IMR-90 (cell line): ENCODE results near the gene DPF3. TPM values are rescaled to one million over a fixed set of nuclear protein-coding genes. Genes with fewer than 3 reads are reported as not detected.

Experiments
- ATAC-seq: fragments of 200-7000 bp; cut with Tn5 transposase; 2 replicates; pipeline ENCODE4 v1.9.1; 2020; ENCODE audit warnings: low read depth, mild to moderate bottlenecking, moderate library complexity
- BruUV-seq: library from RNA; stranded (reverse); fragments of 400-500 nt; replicated peaks from 2 replicates; lab custom pipeline; 2021; lab: Mats Ljungman, UMichigan
- CTCF ChIA-PET: fragments of 300-600 bp; formaldehyde crosslinking; extraction: SDS; loops from one replicate; lab custom pipeline; 2021; ENCODE audit warnings: antibody characterized with exemption; lab: Yijun Ruan, JAX
- POLR2A ChIA-PET: fragments of 300-600 bp; sonication (Branson Sonifier 250); formaldehyde crosslinking; loops from one replicate; lab custom pipeline; 2022; ENCODE audit warnings: antibody characterized with exemption; ENCODE audit not compliant: unreplicated experiment; lab: Charles Lee
- DNase-seq: peaks from one replicate; pipeline ENCODE4 v3.0.0; 2013
- H2AFZ ChIP-seq: replicated peaks from 2 replicates; pipeline ENCODE3; 2013; ENCODE audit warnings: low read length, mild to moderate bottlenecking; ENCODE audit not compliant: poor library complexity
- H2AK5ac ChIP-seq: 2 replicates; pipeline ENCODE4 v1.6.1; 2013; ENCODE audit warnings: low read depth, low read length, inconsistent platforms
- H2AK9ac ChIP-seq: replicated peaks from 2 replicates; pipeline ENCODE3; 2013; ENCODE audit warnings: mild to moderate bottlenecking, low read depth, low read length, moderate library complexity; ENCODE audit not compliant: poor library complexity
- H2BK120ac ChIP-seq: 2 replicates; pipeline ENCODE4 v1.6.1; 2013; ENCODE audit warnings: low read depth, low read length, inconsistent platforms
- H2BK15ac ChIP-seq: 3 replicates; pipeline ENCODE4 v1.6.1; 2013; ENCODE audit warnings: low read depth, low read length, inconsistent platforms
- H2BK20ac ChIP-seq: 2 replicates; pipeline ENCODE4 v1.6.1; 2013; ENCODE audit warnings: low read depth, mild to moderate bottlenecking, inconsistent platforms, low read length, moderate library complexity
- H2BK5ac ChIP-seq: 2 replicates; pipeline ENCODE4 v1.6.1; 2013; ENCODE audit warnings: mild to moderate bottlenecking, low read depth, low read length, inconsistent platforms; ENCODE audit not compliant: poor library complexity, severe bottlenecking
- H3K14ac ChIP-seq: replicated peaks from 2 replicates; pipeline ENCODE4 v1.6.1; 2013; ENCODE audit warnings: low read depth, low read length, inconsistent platforms
- H3K18ac ChIP-seq: 2 replicates; pipeline ENCODE4 v1.6.1; 2013; ENCODE audit warnings: low read depth, low read length, control low read depth
- H3K23ac ChIP-seq: 2 replicates; pipeline ENCODE4 v1.6.1; 2013; ENCODE audit warnings: low read depth, low read length, inconsistent platforms
- H3K27ac ChIP-seq: 2 replicates; pipeline ENCODE4 v1.5.1; 2013; ENCODE audit warnings: mild to moderate bottlenecking, control low read depth, low read length; ENCODE audit not compliant: insufficient read depth
- H3K27me3 ChIP-seq: 2 replicates; pipeline ENCODE4 v1.6.1; 2013; ENCODE audit warnings: low read length; ENCODE audit not compliant: control insufficient read depth, insufficient read depth
- H3K36me3 ChIP-seq: 2 replicates; pipeline ENCODE4 v1.6.1; 2013; ENCODE audit warnings: low read length, mixed read lengths; ENCODE audit not compliant: control insufficient read depth, insufficient read depth
- H3K4ac ChIP-seq: 2 replicates; pipeline ENCODE4 v1.6.1; 2013; ENCODE audit warnings: low read depth, low read length, inconsistent platforms
- H3K4me1 ChIP-seq: 2 replicates; pipeline ENCODE4 v1.6.1; 2013; ENCODE audit warnings: low read length, mixed read lengths; ENCODE audit not compliant: control insufficient read depth, insufficient read depth
- H3K4me2 ChIP-seq: 2 replicates; pipeline ENCODE4 v1.6.1; 2013; ENCODE audit warnings: low read depth, mild to moderate bottlenecking, control low read depth, low read length, moderate library complexity
- H3K4me3 ChIP-seq: 2 replicates; pipeline ENCODE4 v1.5.1; 2013; ENCODE audit warnings: low read depth, mild to moderate bottlenecking, control low read depth, low read length, moderate library complexity; ENCODE audit not compliant: insufficient read depth
- H3K56ac ChIP-seq: 2 replicates; pipeline ENCODE4 v1.6.1; 2013; ENCODE audit warnings: low read length, inconsistent platforms; ENCODE audit not compliant: insufficient read depth; ENCODE audit errors: extremely low read depth
- H3K79me1 ChIP-seq, 2 experiments: 2 replicates each; pipeline ENCODE4 v1.6.1; 2013; ENCODE audit warnings: low read length in 2 of 2, inconsistent platforms in 1 of 2, low read depth in 1 of 2
- H3K9ac ChIP-seq: 2 replicates; pipeline ENCODE4 v1.6.1; 2013; ENCODE audit warnings: low read depth, low read length, control low read depth
- H3K9me1 ChIP-seq: 2 replicates; pipeline ENCODE4 v1.6.1; 2013; ENCODE audit warnings: low read length, inconsistent platforms; ENCODE audit not compliant: insufficient read depth
- H3K9me3 ChIP-seq: 2 replicates; pipeline ENCODE4 v1.6.1; 2013; ENCODE audit warnings: low read length; ENCODE audit not compliant: control insufficient read depth, insufficient read depth
- H4K20me1 ChIP-seq: 2 replicates; pipeline ENCODE4 v1.6.1; 2013; ENCODE audit warnings: low read length, inconsistent platforms; ENCODE audit not compliant: insufficient read depth
- H4K5ac ChIP-seq: 2 replicates; pipeline ENCODE4 v1.6.1; 2013; ENCODE audit warnings: mild to moderate bottlenecking, low read depth, low read length, control low read depth
- H4K8ac ChIP-seq, 2 experiments: 2 replicates each; pipeline ENCODE4 v1.6.1; 2013; ENCODE audit warnings: low read depth in 2 of 2, low read length in 2 of 2, control low read depth in 1 of 2, inconsistent platforms in 1 of 2
- H4K91ac ChIP-seq: 2 replicates; pipeline ENCODE4 v1.6.1; 2013; ENCODE audit warnings: low read depth, low read length, inconsistent platforms; ENCODE audit not compliant: insufficient read depth
- BHLHE40 ChIP-seq: fragments of 150-350 bp; IDR thresholded peaks from 2 replicates; pipeline ENCODE4 v1.6.1; 2016; ENCODE audit warnings: mild to moderate bottlenecking, low read depth, low read length
- MAFK ChIP-seq: IDR thresholded peaks from 2 replicates; pipeline ENCODE4 v1.6.1; 2012; ENCODE audit warnings: low read depth, low read length, improper control_type of control experiment
- NFE2L2 ChIP-seq: fragments of 150-350 bp; IDR thresholded peaks from 2 replicates; pipeline ENCODE4 v1.6.1; 2016; ENCODE audit warnings: low read depth, mild to moderate bottlenecking, low read length
- SMC3 ChIP-seq: fragments of 150-350 bp; IDR thresholded peaks from 2 replicates; pipeline ENCODE4 v1.6.1; 2016; ENCODE audit warnings: low read depth, mild to moderate bottlenecking, antibody characterized with exemption, low read length, moderate library complexity
- WGBS, 2 experiments: methylation state at CpG; one replicate each; pipeline versions ENCODE4 v1.1.5 to v1.1.7; 2013; ENCODE audit warnings: missing lambda C conversion rate in 2 of 2; ENCODE audit not compliant: insufficient read length in 1 of 2; ENCODE audit errors: extremely low coverage in 2 of 2; 5-methylcytosine and 5-hydroxymethylcytosine counted together
- dilution Hi-C: fragments of 300-500 bp; cut with HindIII; formaldehyde crosslinking; loops from one replicate; pipeline ENCODE4 v1.14.3; 2018; ENCODE audit warnings: low sequenced_read_pairs; ENCODE audit not compliant: unreplicated experiment
- in situ Hi-C: fragments of 300-500 bp; cut with MboI; formaldehyde crosslinking; loops from 3 replicates; pipeline ENCODE4 v1.14.3; 2019; ENCODE audit warnings: low sequenced_read_pairs, inconsistent platforms, mixed read lengths
- intact Hi-C: fragments of 100-400 bp; cut with micrococcal nuclease; formaldehyde crosslinking; loops from 2 replicates; pipeline ENCODE4 v1.10.0; 2022
- polyA plus RNA-seq, 3 experiments: library from polyadenylated mRNA; depleted of rRNA; stranded (reverse); fragments of >200 nt; gene quantifications; 2 replicates each; pipeline ENCODE4 v1.2.3, GENCODE V29; 2012; ENCODE audit warnings: low replicate concordance in 1 of 3
- total RNA-seq: library from RNA; depleted of rRNA; stranded (reverse); fragments of >200 nt; gene quantifications from 2 replicates; pipeline ENCODE4 v1.2.3, GENCODE V29; 2012

The DPF3 gene
- total and polyA plus RNA-seq, 2 of the 4 experiments (the other 2 are of a cell fraction) = 30.5 to 32.8 TPM

DNA sequence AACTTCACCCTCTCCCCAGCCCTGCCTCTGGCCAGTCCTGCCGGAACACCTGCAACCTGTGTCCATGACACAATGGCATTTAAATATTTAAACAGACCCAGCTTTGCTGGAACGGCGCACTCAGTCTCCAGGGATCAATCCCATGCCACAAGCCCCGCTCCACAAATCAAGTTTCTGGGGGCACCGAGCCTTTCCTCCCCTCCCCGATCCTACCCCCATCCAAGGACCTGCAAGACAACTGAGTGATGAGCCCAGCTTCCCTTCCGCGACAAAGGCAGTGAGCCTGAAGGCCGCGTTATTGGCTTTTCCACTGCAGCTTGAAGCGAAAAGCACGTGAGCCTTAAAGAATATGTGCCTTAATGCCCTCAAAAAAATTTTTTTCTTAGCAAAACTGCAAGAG, 185.7 kb downstream of the DPF3 start:
- no peaks in the 10 kb centered on the region for H3K27me3 ChIP-seq
- ChIA-PET POLR2A (no interaction called here), CTCF (no interaction called here)
- H3K36me3 ChIP-seq = peaks cover 8% of the 10 kb centered on the region; the same call in 1 of the 2 replicates
- H4K20me1 ChIP-seq = no peaks in the 10 kb centered on the region
- no peak overlapping the region for H3K27ac ChIP-seq
- H3K18ac ChIP-seq = no peak overlapping the region
- H3K4me1 ChIP-seq = peaks cover 2% of the 10 kb centered on the region; the same call in 1 of the 2 replicates
- no peaks in the 10 kb centered on the region for H3K9me3 ChIP-seq
- ATAC-seq (no peak), DNase-seq (no peak)
- H3K9ac ChIP-seq = no peak overlapping the region
- no peak overlapping the region for H2AFZ ChIP-seq
- 82% methylated on average over 5 of the region's 12 CpGs; no CpG with 5 or more reads in 1 of the 2 experiments for WGBS, 2 experiments
- no TSS peak for BruUV-seq
- dilution Hi-C loops (no loop called here), intact Hi-C loops (no loop called here), in situ Hi-C loops (no loop called here)
- H2BK5ac ChIP-seq = no peak overlapping the region
- no peak overlapping the region for H4K91ac ChIP-seq
- H2BK20ac ChIP-seq = no peak overlapping the region
- TF ChIP-seq SMC3 = no peak
- no peak for TF ChIP-seq NFE2L2
- TF ChIP-seq MAFK = no peak
- TF ChIP-seq BHLHE40 = no peak
- H2BK120ac ChIP-seq = no peak overlapping the region
- no peak overlapping the region for H4K8ac ChIP-seq
- no peak overlapping the region for H3K4me2 ChIP-seq
- H3K79me1 ChIP-seq = peaks cover 0 to 6% of the 10 kb centered on the region in 2 experiments; a peak in 2 of 4 replicates
- H2BK15ac ChIP-seq = no peak overlapping the region
- H3K4ac ChIP-seq = no peak overlapping the region
- H3K56ac ChIP-seq = no peak overlapping the region
- H4K5ac ChIP-seq = no peak overlapping the region
- H3K14ac ChIP-seq = no peak overlapping the region
- H2AK9ac ChIP-seq = no peak overlapping the region
- no peaks in the 10 kb centered on the region for H3K9me1 ChIP-seq
- no peak overlapping the region for H3K4me3 ChIP-seq
- no peak overlapping the region for H2AK5ac ChIP-seq
- no peak overlapping the region for H3K23ac ChIP-seq
